Right atrium auricular region (tissue), 2 donors: ENCODE results near the gene CLDN1. TPM values are rescaled to one million over a fixed set of nuclear protein-coding genes. Genes with fewer than 3 reads are reported as not detected.
"Not testable (repeated sequence)": the region's sequence is repeated elsewhere in the genome, so short reads cannot be mapped to it uniquely, and the experiment has no call there.

ENCODE experiments used
- DNase-seq: peaks from one replicate; pipeline ENCODE4 v3.0.0-alpha.2; 2019; ENCODE audit warnings: low spot score
- H3K27ac ChIP-seq, 2 donors: fragments of 200-600 bp; sonication (generic); 1 replicate in 1 of 2; 2 replicates in 1 of 2; pipeline ENCODE4 v1.5.1; 2016 to 2019
- H3K27me3 ChIP-seq, 2 donors: fragments of 200-600 bp; sonication (generic); one replicate each; pipeline versions ENCODE4 v1.5.1 to v1.6.0; 2017 to 2019
- H3K36me3 ChIP-seq: fragments of 200-600 bp; sonication (generic); one replicate; pipeline ENCODE4 v1.5.1; 2016
- H3K4me1 ChIP-seq, 2 donors: fragments of 200-600 bp; sonication (generic); one replicate each; pipeline versions ENCODE4 v1.5.1 to v1.6.0; 2017 to 2019
- H3K4me3 ChIP-seq, 2 donors: fragments of 200-600 bp; sonication (generic); 1 replicate in 1 of 2; 2 replicates in 1 of 2; pipeline ENCODE4 v1.5.1; 2017 to 2019; ENCODE audit warnings: mild to moderate bottlenecking in 1 of 2, moderate library complexity in 1 of 2
- H3K9me3 ChIP-seq, 2 donors: fragments of 200-600 bp; sonication (generic); one replicate each; pipeline ENCODE4 v1.5.1; 2019
- CTCF ChIP-seq, 2 donors: fragments of 200-600 bp; sonication (generic); IDR thresholded peaks; one replicate each; pipeline ENCODE4 v1.5.1; 2019; ENCODE audit warnings: antibody characterized with exemption in 2 of 2
- total RNA-seq, 2 donors: library from RNA; depleted of rRNA; stranded (reverse); fragments of >200 nt; gene quantifications; one replicate each; pipeline ENCODE4 v1.1.0, GENCODE V29; 2016

The CLDN1 gene
- total RNA-seq, 2 donors from 2014 or later: 9.0 to 12.7 TPM

GRCh38 chr3:190279690-190280089, 42.6 kb downstream of the CLDN1 start:
- no peak overlapping the region for H3K4me3 ChIP-seq
- no peak overlapping the region for H3K27ac ChIP-seq
- no peak for DNase-seq
- TF ChIP-seq CTCF (IDR thresholded peaks at IDR 0.05): no peak
- H3K36me3 ChIP-seq: no peaks in the 10 kb centered on the region
- H3K27me3 ChIP-seq: no peaks in the 10 kb centered on the region
- H3K4me1 ChIP-seq: peaks cover 0 to 23% of the 10 kb centered on the region in 2 donors
- H3K9me3 ChIP-seq: no peaks in the 10 kb centered on the region

- Histone ChIP-seq H3K4me1 (no peaks in the 10 kb centered on the region), H3K4me3 (no peak overlapping the region), H3K36me3 (no peaks in the 10 kb centered on the region), H3K27me3 (no peaks in the 10 kb centered on the region), H3K27ac (no peak overlapping the region), H3K9me3 (no peaks in the 10 kb centered on the region)
- no peak for DNase-seq
- TF ChIP-seq CTCF (IDR thresholded peaks at IDR 0.05): no peak
Measured at GRCh38 chr3:190272747-190273146, 49.5 kb downstream of the CLDN1 start.

GRCh38 chr3:190269101-190269500, 53.1 kb downstream of the CLDN1 start:
- Histone ChIP-seq H3K9me3 (no peaks in the 10 kb centered on the region), H3K36me3 (no peaks in the 10 kb centered on the region), H3K27me3 (no peaks in the 10 kb centered on the region), H3K4me3 (no peak overlapping the region), H3K4me1 (peaks cover 0 to 5% of the 10 kb centered on the region in 2 donors), H3K27ac (no peak overlapping the region)
- TF ChIP-seq CTCF (IDR thresholded peaks at IDR 0.05): no peak
- no peak for DNase-seq

GRCh38 chr3:190267464-190267863, 54.8 kb downstream of the CLDN1 start:
- not testable (repeated sequence) for DNase-seq, H3K27ac ChIP-seq, H3K36me3 ChIP-seq, H3K4me3 ChIP-seq, H3K27me3 ChIP-seq, H3K4me1 ChIP-seq, H3K9me3 ChIP-seq

- no peaks in the 10 kb centered on the region for H3K9me3 ChIP-seq
- no peak for TF ChIP-seq CTCF (IDR thresholded peaks at IDR 0.05)
- no peak for DNase-seq
- H3K36me3 ChIP-seq: no peaks in the 10 kb centered on the region
- no peaks in the 10 kb centered on the region for H3K27me3 ChIP-seq
- H3K4me1 ChIP-seq: peaks cover 0 to 5% of the 10 kb centered on the region in 2 donors
- no peak overlapping the region for H3K4me3 ChIP-seq
- no peak overlapping the region for H3K27ac ChIP-seq
Measured at GRCh38 chr3:190266913-190267290, 55.3 kb downstream of the CLDN1 start.

- no peak for TF ChIP-seq CTCF (IDR thresholded peaks at IDR 0.05)
Measured at GRCh38 chr3:190266265-190266912, 55.9 kb downstream of the CLDN1 start.

More at GRCh38 chr3:190266265-190266912, 55.9 kb downstream of the CLDN1 start:
- Histone ChIP-seq H3K36me3 (no peaks in the 10 kb centered on the region), H3K4me1 (peaks cover 0 to 5% of the 10 kb centered on the region in 2 donors), H3K27me3 (no peaks in the 10 kb centered on the region), H3K4me3 (no peak overlapping the region), H3K9me3 (no peaks in the 10 kb centered on the region), H3K27ac (no peak overlapping the region)
- DNase-seq: no peak
